ENCODE results near the gene PRR5L. TPM values are rescaled to one million over a fixed set of nuclear protein-coding genes. Genes with fewer than 3 reads are reported as not detected.
A peak's percentile ranks its signal among the peaks of the same experiment; 100 is the strongest.

Gene PRR5L
- total RNA-seq, 1 donor from 2014 or later: 14.7 TPM

DNA sequence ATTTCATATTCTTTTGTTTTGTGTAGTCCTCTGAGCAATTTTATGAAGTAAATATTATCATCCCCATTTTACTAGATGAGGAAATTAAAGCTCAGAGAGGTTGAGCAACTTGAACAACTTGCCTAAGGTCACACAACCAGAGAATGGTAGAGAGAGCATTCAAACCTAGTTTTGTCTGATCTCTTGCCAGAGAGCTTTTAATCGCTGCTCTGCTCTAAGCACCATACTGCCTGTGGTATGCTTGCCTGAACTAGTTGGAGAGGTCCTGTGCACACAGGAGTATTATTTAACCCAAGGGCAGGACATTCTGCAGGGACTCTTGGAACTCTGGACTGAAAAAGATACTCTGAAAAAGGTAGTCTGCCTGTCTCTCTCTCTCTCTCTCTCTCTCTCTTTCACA lies 175.5 kb downstream of the PRR5L start:
- Histone ChIP-seq H3K27me3 (no peaks in the 10 kb centered on the region), H3K9ac (no peak overlapping the region), H2AFZ (replicated peaks) (no peak overlapping the region), H3K27ac (no peak overlapping the region), H3F3A (ENCODE audit: low read depth) (peaks cover 5% of the 10 kb centered on the region), H3K9me3 (ENCODE audit: low read depth) (no peaks in the 10 kb centered on the region), H4K20me1 (ENCODE audit: low read depth) (no peaks in the 10 kb centered on the region), H3K4me2 (no peak overlapping the region), H3K4me1 (peaks cover 16% of the 10 kb centered on the region), H3K79me2 (ENCODE audit: low read depth) (no peaks in the 10 kb centered on the region), H3K4me3 (no peak overlapping the region), H3K36me3 (no peaks in the 10 kb centered on the region)
- H3K36me3 Mint-ChIP-seq: peaks cover 11% of the 10 kb centered on the region
- H3K4me3 Mint-ChIP-seq: no peak overlapping the region
- no peaks in the 10 kb centered on the region for H3K9me3 Mint-ChIP-seq
- no peak overlapping the region for H3K27ac Mint-ChIP-seq
- TF ChIP-seq, protein P1, sequence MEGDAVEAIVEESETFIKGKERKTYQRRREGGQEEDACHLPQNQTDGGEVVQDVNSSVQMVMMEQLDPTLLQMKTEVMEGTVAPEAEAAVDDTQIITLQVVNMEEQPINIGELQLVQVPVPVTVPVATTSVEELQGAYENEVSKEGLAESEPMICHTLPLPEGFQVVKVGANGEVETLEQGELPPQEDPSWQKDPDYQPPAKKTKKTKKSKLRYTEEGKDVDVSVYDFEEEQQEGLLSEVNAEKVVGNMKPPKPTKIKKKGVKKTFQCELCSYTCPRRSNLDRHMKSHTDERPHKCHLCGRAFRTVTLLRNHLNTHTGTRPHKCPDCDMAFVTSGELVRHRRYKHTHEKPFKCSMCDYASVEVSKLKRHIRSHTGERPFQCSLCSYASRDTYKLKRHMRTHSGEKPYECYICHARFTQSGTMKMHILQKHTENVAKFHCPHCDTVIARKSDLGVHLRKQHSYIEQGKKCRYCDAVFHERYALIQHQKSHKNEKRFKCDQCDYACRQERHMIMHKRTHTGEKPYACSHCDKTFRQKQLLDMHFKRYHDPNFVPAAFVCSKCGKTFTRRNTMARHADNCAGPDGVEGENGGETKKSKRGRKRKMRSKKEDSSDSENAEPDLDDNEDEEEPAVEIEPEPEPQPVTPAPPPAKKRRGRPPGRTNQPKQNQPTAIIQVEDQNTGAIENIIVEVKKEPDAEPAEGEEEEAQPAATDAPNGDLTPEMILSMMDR (IDR thresholded peaks at IDR 0.05): no peak
- TF ChIP-seq EZH2 (IDR thresholded peaks at IDR 0.05) (no peak), EZH2phosphoT487 (IDR thresholded peaks at IDR 0.05) (no peak)
- no peak for DNase-seq (ENCODE audit: low spot score)
- H3K4me1 Mint-ChIP-seq: peaks cover 12% of the 10 kb centered on the region
- H3K27me3 Mint-ChIP-seq (ENCODE audit: insufficient read depth, low read depth): peaks cover 4% of the 10 kb centered on the region

DNA sequence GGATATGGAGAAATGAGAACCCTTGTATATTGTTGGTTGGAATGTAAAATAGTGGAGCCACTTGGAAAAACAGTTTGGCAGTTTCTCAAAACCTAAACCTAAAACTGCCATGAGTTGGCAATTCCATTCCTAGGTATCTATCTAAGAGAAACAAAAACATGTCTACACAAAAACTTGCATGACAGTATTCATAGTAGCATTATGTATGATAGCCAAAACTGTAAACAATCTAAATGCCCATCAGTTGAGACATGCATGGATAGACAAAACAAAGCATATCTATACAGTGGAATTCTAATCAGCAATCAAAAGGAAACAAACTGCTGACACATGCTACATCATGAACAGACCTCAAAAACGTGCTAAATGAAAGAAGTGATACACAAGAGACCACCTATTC lies 179.1 kb downstream of the PRR5L start:
- Mint-ChIP-seq H3K9me3 (no peaks in the 10 kb centered on the region), H3K4me3 (no peak overlapping the region), H3K4me1 (peaks cover 11% of the 10 kb centered on the region), H3K36me3 (peaks cover 3% of the 10 kb centered on the region), H3K27me3 (ENCODE audit: insufficient read depth, low read depth) (no peaks in the 10 kb centered on the region), H3K27ac (no peak overlapping the region)
- TF ChIP-seq, protein P1 (IDR thresholded peaks at IDR 0.05): no peak
- no peak for TF ChIP-seq EZH2phosphoT487 (IDR thresholded peaks at IDR 0.05)
- no peak for TF ChIP-seq EZH2 (IDR thresholded peaks at IDR 0.05)
- Histone ChIP-seq H4K20me1 (ENCODE audit: low read depth) (no peaks in the 10 kb centered on the region), H3K4me2 (no peak overlapping the region), H3K9ac (no peak overlapping the region), H3K27ac (no peak overlapping the region), H2AFZ (replicated peaks) (no peak overlapping the region), H3K36me3 (no peaks in the 10 kb centered on the region), H3K79me2 (ENCODE audit: low read depth) (no peaks in the 10 kb centered on the region), H3K4me1 (peaks cover 6% of the 10 kb centered on the region), H3K27me3 (no peaks in the 10 kb centered on the region), H3F3A (ENCODE audit: low read depth) (no peaks in the 10 kb centered on the region), H3K4me3 (no peak overlapping the region), H3K9me3 (ENCODE audit: low read depth) (no peaks in the 10 kb centered on the region)
- no peak for DNase-seq (ENCODE audit: low spot score)

DNA sequence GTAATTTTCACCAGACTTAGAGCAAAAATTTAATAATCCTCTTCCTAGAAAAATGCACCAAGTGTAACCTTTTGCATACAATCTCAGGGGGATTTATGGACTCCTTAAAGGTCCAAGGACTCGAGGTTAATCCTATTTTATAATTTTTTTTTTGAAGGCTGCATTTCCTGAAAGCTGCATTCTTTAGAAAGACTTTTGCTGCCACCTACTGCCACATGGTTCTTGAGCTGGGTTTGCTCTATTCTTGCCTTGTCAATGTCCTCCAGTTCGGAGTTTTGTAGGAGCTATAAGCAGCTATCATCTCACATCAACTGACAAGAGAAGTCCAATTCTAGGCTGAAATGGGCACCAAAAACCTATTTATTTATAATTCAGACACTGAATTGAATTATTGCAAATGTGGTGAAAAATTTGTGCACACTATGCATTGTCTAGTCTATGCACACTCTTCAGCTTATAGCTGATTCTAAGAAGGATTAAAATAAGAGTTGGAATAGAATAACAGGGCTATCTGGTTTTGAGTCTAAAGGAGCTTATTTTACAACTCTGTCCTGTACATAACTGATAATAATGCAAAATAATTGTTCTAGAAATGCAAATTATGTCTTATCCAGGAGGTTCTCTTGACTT lies 182.7 kb downstream of the PRR5L start:
- Histone ChIP-seq H3K9ac (no peak overlapping the region), H3K27me3 (no peaks in the 10 kb centered on the region), H3K4me2 (no peak overlapping the region), H3K36me3 (no peaks in the 10 kb centered on the region), H2AFZ (replicated peaks) (no peak overlapping the region), H3K9me3 (ENCODE audit: low read depth) (no peaks in the 10 kb centered on the region), H3K27ac (no peak overlapping the region), H4K20me1 (ENCODE audit: low read depth) (no peaks in the 10 kb centered on the region), H3K4me3 (no peak overlapping the region), H3K79me2 (ENCODE audit: low read depth) (no peaks in the 10 kb centered on the region), H3F3A (ENCODE audit: low read depth) (no peaks in the 10 kb centered on the region), H3K4me1 (peaks cover 2% of the 10 kb centered on the region)
- Mint-ChIP-seq H3K4me1 (peaks cover 12% of the 10 kb centered on the region), H3K36me3 (peaks cover 9% of the 10 kb centered on the region), H3K4me3 (no peak overlapping the region), H3K9me3 (peaks cover 5% of the 10 kb centered on the region), H3K27me3 (ENCODE audit: insufficient read depth, low read depth) (no peaks in the 10 kb centered on the region), H3K27ac (no peak overlapping the region)
- peak; percentile 75 for DNase-seq (ENCODE audit: low spot score)
- TF ChIP-seq, protein P1 (IDR thresholded peaks at IDR 0.05): peak; percentile 86
- no peak for TF ChIP-seq EZH2phosphoT487 (IDR thresholded peaks at IDR 0.05)
- TF ChIP-seq EZH2 (IDR thresholded peaks at IDR 0.05): no peak

Data from neural progenitor cell (in vitro differentiated cells).